Tibial nerve (tissue), 4 donors: ENCODE measurements around the gene HEATR9. TPM values are rescaled to one million over a fixed set of nuclear protein-coding genes. Genes with fewer than 3 reads are reported as not detected.

Experiments
- DNase-seq, 2 donors: peaks; one replicate each; pipeline ENCODE4 v3.0.0-alpha.2; 2019; ENCODE audit warnings: low spot score in 2 of 2
- H3K27ac ChIP-seq, 4 donors: fragments of 200-600 bp; sonication (generic) in 3 of 4; one replicate each; pipeline ENCODE4 v1.5.1; 2017 to 2019; ENCODE audit warnings: mild to moderate bottlenecking in 1 of 4
- H3K27me3 ChIP-seq, 2 donors: fragments of 200-600 bp; sonication (generic) in 1 of 2; one replicate each; pipeline versions ENCODE4 v1.5.1 to v1.6.0; 2017 to 2019
- H3K36me3 ChIP-seq, 3 donors: fragments of 200-600 bp; sonication (generic); one replicate each; pipeline ENCODE4 v1.5.1; 2018 to 2019
- H3K4me1 ChIP-seq, 4 donors: fragments of 200-600 bp; sonication (generic) in 3 of 4; one replicate each; pipeline ENCODE4 v1.5.1; 2017 to 2019
- H3K4me3 ChIP-seq, 4 donors: fragments of 200-600 bp; sonication (generic) in 3 of 4; one replicate each; pipeline ENCODE4 v1.5.1; 2017 to 2019; ENCODE audit warnings: mild to moderate bottlenecking in 1 of 4, moderate library complexity in 1 of 4
- H3K9me3 ChIP-seq, 4 donors: fragments of 200-600 bp; sonication (generic) in 3 of 4; one replicate each; pipeline ENCODE4 v1.5.1; 2017 to 2019
- CTCF ChIP-seq, 5 experiments: fragments of 200-600 bp in 3 of 5; fragments of 450-650 bp in 2 of 5; sonication (generic) in 3 of 5; IDR thresholded peaks; one replicate each; pipeline ENCODE4 v1.5.1; 2016 to 2019; ENCODE audit warnings: antibody characterized with exemption in 5 of 5, mild to moderate bottlenecking in 3 of 5, moderate library complexity in 2 of 5
- EP300 ChIP-seq, 2 donors: sonication (generic); formaldehyde crosslinking; IDR thresholded peaks; one replicate each; pipeline ENCODE4 v1.6.1; 2017; ENCODE audit warnings: antibody characterized with exemption in 2 of 2, mild to moderate bottlenecking in 1 of 2
- POLR2A ChIP-seq, 2 donors: fragments of 450-650 bp; IDR thresholded peaks; one replicate each; pipeline ENCODE4 v1.6.1; 2017; ENCODE audit warnings: antibody characterized with exemption in 2 of 2, mild to moderate bottlenecking in 2 of 2, moderate library complexity in 2 of 2
- WGBS, 2 donors: methylation state at CpG; one replicate each; pipeline ENCODE4 v1.1.5; 2018; 5-methylcytosine and 5-hydroxymethylcytosine counted together
- total RNA-seq, 4 donors: library from RNA; depleted of rRNA; stranded (reverse); fragments of >200 nt; gene quantifications; one replicate each; pipeline ENCODE4 v1.1.0, GENCODE V29; 2016

Gene HEATR9
- total RNA-seq, 4 donors from 2014 or later, result not detected

GRCh38 chr17:35864853-35865252 is 3.8 kb downstream of the HEATR9 start:
- peaks cover 0 to 6% (median 0%) of the 10 kb centered on the region in 3 donors for H3K36me3 ChIP-seq
- no peaks in the 10 kb centered on the region for H3K27me3 ChIP-seq
- WGBS, 2 donors, result 82 to 84% methylated on average over 7 of the region's 7 CpGs
- no peak for DNase-seq
- H3K4me3 ChIP-seq, result no peak overlapping the region
- TF ChIP-seq POLR2A (IDR thresholded peaks at IDR 0.05), result no peak
- no peak for TF ChIP-seq EP300 (IDR thresholded peaks at IDR 0.05)
- no peak for TF ChIP-seq CTCF (IDR thresholded peaks at IDR 0.05)
- H3K27ac ChIP-seq, result no peak overlapping the region
- H3K4me1 ChIP-seq, result peaks cover 0 to 2% (median 0%) of the 10 kb centered on the region in 4 donors
- no peaks in the 10 kb centered on the region for H3K9me3 ChIP-seq

GRCh38 chr17:35856603-35857002 is 12.1 kb downstream of the HEATR9 start:
- peaks cover 0 to 29% (median 0%) of the 10 kb centered on the region in 3 donors for H3K36me3 ChIP-seq
- H3K4me3 ChIP-seq, result no peak overlapping the region
- TF ChIP-seq EP300 (IDR thresholded peaks at IDR 0.05), result no peak
- no peak for TF ChIP-seq CTCF (IDR thresholded peaks at IDR 0.05)
- no peak for TF ChIP-seq POLR2A (IDR thresholded peaks at IDR 0.05)
- no peaks in the 10 kb centered on the region for H3K4me1 ChIP-seq
- DNase-seq, result no peak
- H3K9me3 ChIP-seq, result no peaks in the 10 kb centered on the region
- no peak overlapping the region for H3K27ac ChIP-seq
- 82 to 85% methylated on average over 2 of the region's 2 CpGs for WGBS, 2 donors
- no peaks in the 10 kb centered on the region for H3K27me3 ChIP-seq

GRCh38 chr17:35855965-35856364 is 12.7 kb downstream of the HEATR9 start:
- TF ChIP-seq EP300 (IDR thresholded peaks at IDR 0.05) (no peak), CTCF (IDR thresholded peaks at IDR 0.05) (no peak), POLR2A (IDR thresholded peaks at IDR 0.05) (no peak)
- no peak for DNase-seq
- no peaks in the 10 kb centered on the region for H3K4me1 ChIP-seq
- H3K9me3 ChIP-seq, result no peaks in the 10 kb centered on the region
- H3K36me3 ChIP-seq, result peaks cover 0 to 30% (median 0%) of the 10 kb centered on the region in 3 donors
- WGBS, 2 donors, result 65 to 72% methylated on average over 5 of the region's 5 CpGs
- H3K4me3 ChIP-seq, result no peak overlapping the region
- H3K27me3 ChIP-seq, result no peaks in the 10 kb centered on the region
- no peak overlapping the region for H3K27ac ChIP-seq

- peak in 1 of 2 donors; percentile 22 for DNase-seq
- no peak overlapping the region for H3K27ac ChIP-seq
- TF ChIP-seq CTCF (IDR thresholded peaks at IDR 0.05) (peak; percentile 55 to 71 (median 58)), EP300 (IDR thresholded peaks at IDR 0.05) (no peak)
- WGBS, 2 donors, result 71 to 74% methylated on average over 7 of the region's 7 CpGs
- H3K27me3 ChIP-seq, result no peaks in the 10 kb centered on the region
- peaks cover 0 to 67% (median 0%) of the 10 kb centered on the region in 3 donors for H3K36me3 ChIP-seq
- H3K4me1 ChIP-seq, result peaks cover 0 to 27% (median 0%) of the 10 kb centered on the region in 4 donors
- H3K9me3 ChIP-seq, result no peaks in the 10 kb centered on the region
- H3K4me3 ChIP-seq, result no peak overlapping the region
Observed at GRCh38 chr17:35849469-35850348, 19.0 kb downstream of the HEATR9 start.

- Histone ChIP-seq H3K4me1 (peaks cover 0 to 27% (median 0%) of the 10 kb centered on the region in 4 donors), H3K4me3 (no peak overlapping the region), H3K36me3 (peaks cover 4 to 86% (median 14%) of the 10 kb centered on the region in 3 donors), H3K27ac (peak overlapping the region in 2 of 4 donors; percentile 20 to 62), H3K27me3 (no peaks in the 10 kb centered on the region), H3K9me3 (no peaks in the 10 kb centered on the region)
- no peak for TF ChIP-seq CTCF (IDR thresholded peaks at IDR 0.05)
- no peak for TF ChIP-seq EP300 (IDR thresholded peaks at IDR 0.05)
- no peak for TF ChIP-seq POLR2A (IDR thresholded peaks at IDR 0.05)
- WGBS, 2 donors, result 84 to 90% methylated on average over 4 of the region's 4 CpGs
- no peak for DNase-seq
Observed at GRCh38 chr17:35847633-35848373, 20.9 kb downstream of the HEATR9 start.
